Activated CD4-positive, CD25-positive, alpha-beta regulatory T cell treated with anti-CD3 and anti-CD28 coated beads, Interleukin-2, amount 50 U/mL, for 16 hours (primary cell): Measurements from ENCODE around the gene IMPDH2.

Experiments used
- DNase-seq: peaks from one replicate; pipeline ENCODE4 v3.0.0-alpha.2; 2020; ENCODE audit warnings: low read depth, low spot score

IMPDH2 gene

GRCh38 chr3:48982686-48983085, 46.5 kb downstream of the IMPDH2 start:
- no peak for DNase-seq

- no peak for DNase-seq
Observed at GRCh38 chr3:48982016-48982415, 47.2 kb downstream of the IMPDH2 start.

GRCh38 chr3:48980295-48980694, 48.9 kb downstream of the IMPDH2 start:
- DNase-seq = no peak

- DNase-seq = no peak
Observed at GRCh38 chr3:48979451-48979850, 49.7 kb downstream of the IMPDH2 start.
